ENCODE results near the gene PAX6.

The PAX6 gene

DNA sequence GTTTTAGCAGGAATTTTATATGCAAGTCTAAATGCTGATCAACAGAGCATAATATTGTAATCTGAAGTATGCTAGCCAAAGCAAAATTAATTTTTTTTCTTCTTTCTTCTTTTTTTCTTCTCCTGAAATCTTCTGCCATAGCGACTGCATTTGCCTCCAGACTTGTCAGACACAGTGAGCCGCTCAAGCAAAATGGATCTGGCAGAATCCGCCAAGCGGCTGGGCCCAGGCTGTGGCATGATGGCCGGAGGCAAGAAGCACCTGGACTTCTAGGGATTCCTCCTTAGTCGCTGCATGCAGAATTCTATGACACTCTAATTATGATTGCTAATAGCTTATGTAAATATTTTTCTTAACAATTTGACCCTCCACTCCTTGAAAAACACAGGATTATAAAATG lies 27.9 kb downstream of the PAX6 start:
- H3K79me2 ChIP-seq (ENCODE audit: insufficient read depth, low read length): no peaks in the 10 kb centered on the region
- TF ChIP-seq EZH2phosphoT487 (conservative IDR thresholded peaks at IDR 0.05; ENCODE audit: low read length): no peak
- TF ChIP-seq, protein P1, sequence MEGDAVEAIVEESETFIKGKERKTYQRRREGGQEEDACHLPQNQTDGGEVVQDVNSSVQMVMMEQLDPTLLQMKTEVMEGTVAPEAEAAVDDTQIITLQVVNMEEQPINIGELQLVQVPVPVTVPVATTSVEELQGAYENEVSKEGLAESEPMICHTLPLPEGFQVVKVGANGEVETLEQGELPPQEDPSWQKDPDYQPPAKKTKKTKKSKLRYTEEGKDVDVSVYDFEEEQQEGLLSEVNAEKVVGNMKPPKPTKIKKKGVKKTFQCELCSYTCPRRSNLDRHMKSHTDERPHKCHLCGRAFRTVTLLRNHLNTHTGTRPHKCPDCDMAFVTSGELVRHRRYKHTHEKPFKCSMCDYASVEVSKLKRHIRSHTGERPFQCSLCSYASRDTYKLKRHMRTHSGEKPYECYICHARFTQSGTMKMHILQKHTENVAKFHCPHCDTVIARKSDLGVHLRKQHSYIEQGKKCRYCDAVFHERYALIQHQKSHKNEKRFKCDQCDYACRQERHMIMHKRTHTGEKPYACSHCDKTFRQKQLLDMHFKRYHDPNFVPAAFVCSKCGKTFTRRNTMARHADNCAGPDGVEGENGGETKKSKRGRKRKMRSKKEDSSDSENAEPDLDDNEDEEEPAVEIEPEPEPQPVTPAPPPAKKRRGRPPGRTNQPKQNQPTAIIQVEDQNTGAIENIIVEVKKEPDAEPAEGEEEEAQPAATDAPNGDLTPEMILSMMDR (IDR thresholded peaks at IDR 0.05; ENCODE audit: insufficient read depth, low read length, poor library complexity, severe bottlenecking): no peak
- H3K27ac ChIP-seq (ENCODE audit: low read depth, low read length): no peak overlapping the region
- no peaks in the 10 kb centered on the region for H3K36me3 ChIP-seq (ENCODE audit: low read length)
- H3K27me3 ChIP-seq (ENCODE audit: low read length): no peaks in the 10 kb centered on the region
- no peak overlapping the region for H2AFZ ChIP-seq (ENCODE audit: low read depth, low read length, severe bottlenecking)
- no peaks in the 10 kb centered on the region for H3K9me2 ChIP-seq (replicated peaks; ENCODE audit: insufficient read depth, low read length)
- no peaks in the 10 kb centered on the region for H4K20me1 ChIP-seq (ENCODE audit: low read depth, low read length)
- no peak overlapping the region for H3K9ac ChIP-seq (ENCODE audit: low read length)
- no peak overlapping the region for H3K4me2 ChIP-seq (ENCODE audit: low read depth, low read length, poor library complexity, severe bottlenecking)
- H3F3A ChIP-seq (ENCODE audit: insufficient read depth): no peaks in the 10 kb centered on the region
- no peaks in the 10 kb centered on the region for H3K9me3 ChIP-seq (ENCODE audit: insufficient read depth, low read length)
- H3K4me3 ChIP-seq (ENCODE audit: insufficient read depth, low read length, poor library complexity, severe bottlenecking): no peak overlapping the region

DNA sequence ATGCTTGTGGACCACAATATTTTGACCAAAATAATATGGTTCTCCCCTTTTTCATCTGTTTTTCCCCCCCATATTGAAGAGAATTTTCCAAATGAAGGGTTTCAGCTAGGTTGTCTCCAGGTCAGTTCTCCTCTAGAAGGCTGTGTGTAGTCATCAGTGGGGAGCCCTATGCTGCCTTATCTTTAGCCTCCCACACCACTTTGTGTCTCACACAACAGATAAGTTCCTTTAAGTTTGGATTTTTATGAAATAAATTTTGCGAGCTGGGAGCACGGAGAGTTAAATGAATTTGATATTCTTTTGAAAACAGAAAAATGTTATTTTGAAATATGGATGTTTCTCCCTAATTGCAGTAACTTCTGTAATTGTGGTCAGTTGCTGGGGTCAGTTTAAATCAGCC lies 28.9 kb downstream of the PAX6 start:
- no peaks in the 10 kb centered on the region for H3K9me2 ChIP-seq (replicated peaks; ENCODE audit: insufficient read depth, low read length)
- no peak overlapping the region for H3K4me2 ChIP-seq (ENCODE audit: low read depth, low read length, poor library complexity, severe bottlenecking)
- H3K9ac ChIP-seq (ENCODE audit: low read length): no peak overlapping the region
- H4K20me1 ChIP-seq (ENCODE audit: low read depth, low read length): no peaks in the 10 kb centered on the region
- no peaks in the 10 kb centered on the region for H3K9me3 ChIP-seq (ENCODE audit: insufficient read depth, low read length)
- no peaks in the 10 kb centered on the region for H3K79me2 ChIP-seq (ENCODE audit: insufficient read depth, low read length)
- H3K27me3 ChIP-seq (ENCODE audit: low read length): no peaks in the 10 kb centered on the region
- TF ChIP-seq, protein P1 (IDR thresholded peaks at IDR 0.05; ENCODE audit: insufficient read depth, low read length, poor library complexity, severe bottlenecking): no peak
- no peak for TF ChIP-seq EZH2phosphoT487 (conservative IDR thresholded peaks at IDR 0.05; ENCODE audit: low read length)
- no peak overlapping the region for H2AFZ ChIP-seq (ENCODE audit: low read depth, low read length, severe bottlenecking)
- H3F3A ChIP-seq (ENCODE audit: insufficient read depth): no peaks in the 10 kb centered on the region
- no peak overlapping the region for H3K4me3 ChIP-seq (ENCODE audit: insufficient read depth, low read length, poor library complexity, severe bottlenecking)
- H3K36me3 ChIP-seq (ENCODE audit: low read length): no peaks in the 10 kb centered on the region
- no peak overlapping the region for H3K27ac ChIP-seq (ENCODE audit: low read depth, low read length)

DNA sequence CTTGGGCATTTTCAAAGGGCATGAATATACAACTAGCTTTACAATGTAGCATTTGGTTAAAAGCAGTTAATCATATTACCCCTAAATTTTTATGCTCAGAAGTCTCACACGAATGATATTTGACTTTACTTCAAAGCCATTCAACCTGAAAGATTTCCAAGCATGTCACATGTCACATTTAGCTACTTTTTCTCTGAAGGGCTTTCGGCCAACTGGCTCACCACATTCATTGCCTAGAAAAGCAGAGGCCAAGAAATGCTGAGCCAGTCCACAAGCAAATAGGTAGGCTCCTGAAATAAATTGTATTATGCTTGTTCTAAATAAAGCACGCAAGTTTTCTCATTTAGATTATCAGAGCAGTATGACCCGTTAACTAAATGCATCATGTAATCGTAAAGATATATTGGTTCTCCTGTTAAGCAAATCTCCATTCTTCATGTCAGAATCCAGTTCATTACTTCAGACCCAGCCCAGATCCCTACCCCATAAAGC lies 30.6 kb downstream of the PAX6 start:
- Histone ChIP-seq H3K79me2 (ENCODE audit: insufficient read depth, low read length) (no peaks in the 10 kb centered on the region), H3K9ac (ENCODE audit: low read length) (no peak overlapping the region), H3K4me2 (ENCODE audit: low read depth, low read length, poor library complexity, severe bottlenecking) (no peak overlapping the region), H3K9me3 (ENCODE audit: insufficient read depth, low read length) (no peaks in the 10 kb centered on the region), H3K9me2 (replicated peaks; ENCODE audit: insufficient read depth, low read length) (no peaks in the 10 kb centered on the region), H2AFZ (ENCODE audit: low read depth, low read length, severe bottlenecking) (no peak overlapping the region), H3F3A (ENCODE audit: insufficient read depth) (no peaks in the 10 kb centered on the region), H4K20me1 (ENCODE audit: low read depth, low read length) (no peaks in the 10 kb centered on the region), H3K27me3 (ENCODE audit: low read length) (no peaks in the 10 kb centered on the region), H3K27ac (ENCODE audit: low read depth, low read length) (no peak overlapping the region), H3K36me3 (ENCODE audit: low read length) (no peaks in the 10 kb centered on the region), H3K4me3 (ENCODE audit: insufficient read depth, low read length, poor library complexity, severe bottlenecking) (no peak overlapping the region)
- TF ChIP-seq, protein P1 (IDR thresholded peaks at IDR 0.05; ENCODE audit: insufficient read depth, low read length, poor library complexity, severe bottlenecking): no peak
- no peak for TF ChIP-seq EZH2phosphoT487 (conservative IDR thresholded peaks at IDR 0.05; ENCODE audit: low read length)

All from SU-DHL-6 (cell line).